WTC11 (cell line): ENCODE data around the gene FBRS.

Experiments
- GABPB1 ChIP-seq: sonication (generic); formaldehyde crosslinking; IDR thresholded peaks from 2 replicates; pipeline ENCODE4 v1.8.1; 2023; ENCODE audit warnings: mild to moderate bottlenecking, missing genetic modification reagents
- HMGA2 ChIP-seq: fragments of 250-450 bp; sonication (Bioruptor Pico); IDR thresholded peaks from 2 replicates; pipeline ENCODE4 v1.4.0; 2021; ENCODE audit warnings: mild to moderate bottlenecking, moderate library complexity
- JUN ChIP-seq: sonication (generic); formaldehyde crosslinking; IDR thresholded peaks from 2 replicates; pipeline ENCODE4 v1.8.0; 2023; ENCODE audit warnings: mild to moderate bottlenecking, missing genetic modification reagents
- MLX ChIP-seq: sonication (generic); formaldehyde crosslinking; IDR thresholded peaks from 2 replicates; pipeline ENCODE4 v1.8.1; 2023; ENCODE audit warnings: mild to moderate bottlenecking, missing genetic modification reagents, moderate library complexity
- RORB ChIP-seq: fragments of 250-450 bp; sonication (Bioruptor Pico); IDR thresholded peaks from 2 replicates; pipeline ENCODE4 v1.9.0; 2021; ENCODE audit warnings: mild to moderate bottlenecking
- ZBTB43 ChIP-seq: sonication (generic); formaldehyde crosslinking; IDR thresholded peaks from 2 replicates; pipeline ENCODE4 v1.8.1; 2023; ENCODE audit warnings: mild to moderate bottlenecking, missing genetic modification reagents
- ZNF219 ChIP-seq: sonication (generic); formaldehyde crosslinking; IDR thresholded peaks from 2 replicates; pipeline ENCODE4 v1.8.0; 2023; ENCODE audit warnings: missing genetic modification reagents, mild to moderate bottlenecking, borderline replicate concordance
- ZNF263 ChIP-seq: sonication (generic); formaldehyde crosslinking; IDR thresholded peaks from 2 replicates; pipeline ENCODE4 v1.8.1; 2022; ENCODE audit warnings: low read depth, mild to moderate bottlenecking, moderate library complexity, missing genetic modification reagents
- ZNF281 ChIP-seq: sonication (generic); formaldehyde crosslinking; IDR thresholded peaks from 2 replicates; pipeline ENCODE4 v1.8.0; 2023; ENCODE audit warnings: mild to moderate bottlenecking, missing genetic modification reagents
- ZNF512 ChIP-seq: sonication (generic); formaldehyde crosslinking; IDR thresholded peaks from 2 replicates; pipeline ENCODE4 v1.8.1; 2022; ENCODE audit warnings: missing genetic modification reagents, borderline replicate concordance
- TF ChIP-seq, protein P1 (sequence below): fragments of 200-600 bp; IDR thresholded peaks from 2 replicates; pipeline ENCODE4 v1.8.0; 2022; ENCODE audit warnings: antibody characterized with exemption
- TF ChIP-seq, protein P2 (sequence below): fragments of 250-450 bp; sonication (Bioruptor Pico); conservative IDR thresholded peaks from 2 replicates; pipeline ENCODE4 v1.9.0; 2021; ENCODE audit warnings: mild to moderate bottlenecking
- TF ChIP-seq, protein P3 (sequence below): fragments of 250-450 bp; sonication (Bioruptor Pico); IDR thresholded peaks from 2 replicates; pipeline ENCODE4 v1.9.0; 2021; ENCODE audit warnings: moderate library complexity, mild to moderate bottlenecking, inconsistent platforms, borderline replicate concordance
- TF ChIP-seq, protein P4 (sequence below): sonication (generic); formaldehyde crosslinking; IDR thresholded peaks from 2 replicates; pipeline ENCODE4 v1.8.0; 2022; ENCODE audit warnings: mild to moderate bottlenecking, missing genetic modification reagents

DNA sequence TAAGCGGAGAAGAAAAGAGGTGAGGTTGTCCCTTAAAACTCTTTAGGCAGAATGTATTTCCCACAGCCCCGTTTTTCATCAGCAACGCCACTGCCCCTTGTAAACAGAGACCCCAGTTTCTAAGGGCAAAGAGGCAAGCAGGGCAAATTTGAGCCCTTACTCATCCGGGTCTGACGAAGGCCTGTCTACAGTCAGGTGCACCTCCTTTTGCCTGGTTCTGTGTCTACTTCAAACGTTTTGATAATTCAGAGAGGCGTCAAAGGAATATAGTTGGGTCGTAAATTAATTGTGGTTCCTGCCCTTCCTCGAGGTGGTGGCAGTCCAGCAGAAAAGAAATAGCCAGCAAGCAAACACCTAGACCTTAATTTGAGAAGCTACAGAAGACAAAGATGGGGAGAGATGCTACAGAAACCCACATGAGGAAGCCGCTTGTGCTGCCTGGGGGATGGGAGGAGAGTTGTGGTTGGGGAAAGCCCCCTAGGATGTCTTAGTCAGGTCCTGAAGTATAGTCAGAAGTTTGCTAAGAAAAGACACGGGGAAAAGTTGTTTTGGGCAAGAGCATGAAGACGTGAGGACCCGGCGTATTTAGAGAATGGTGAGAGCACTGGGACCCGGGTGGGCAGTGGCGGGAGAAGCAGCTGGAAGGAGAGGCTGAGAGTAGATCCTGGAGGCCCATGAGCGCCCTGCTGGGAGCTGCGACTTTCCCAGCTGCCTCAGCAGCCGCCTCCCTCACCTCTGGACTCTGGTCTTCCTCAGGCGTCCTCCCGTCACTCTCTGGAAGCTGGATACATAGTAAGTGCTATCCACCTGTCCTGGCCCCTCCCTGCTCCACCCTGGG lies 2.4 kb downstream of the FBRS start:
- TF ChIP-seq, protein P1, sequence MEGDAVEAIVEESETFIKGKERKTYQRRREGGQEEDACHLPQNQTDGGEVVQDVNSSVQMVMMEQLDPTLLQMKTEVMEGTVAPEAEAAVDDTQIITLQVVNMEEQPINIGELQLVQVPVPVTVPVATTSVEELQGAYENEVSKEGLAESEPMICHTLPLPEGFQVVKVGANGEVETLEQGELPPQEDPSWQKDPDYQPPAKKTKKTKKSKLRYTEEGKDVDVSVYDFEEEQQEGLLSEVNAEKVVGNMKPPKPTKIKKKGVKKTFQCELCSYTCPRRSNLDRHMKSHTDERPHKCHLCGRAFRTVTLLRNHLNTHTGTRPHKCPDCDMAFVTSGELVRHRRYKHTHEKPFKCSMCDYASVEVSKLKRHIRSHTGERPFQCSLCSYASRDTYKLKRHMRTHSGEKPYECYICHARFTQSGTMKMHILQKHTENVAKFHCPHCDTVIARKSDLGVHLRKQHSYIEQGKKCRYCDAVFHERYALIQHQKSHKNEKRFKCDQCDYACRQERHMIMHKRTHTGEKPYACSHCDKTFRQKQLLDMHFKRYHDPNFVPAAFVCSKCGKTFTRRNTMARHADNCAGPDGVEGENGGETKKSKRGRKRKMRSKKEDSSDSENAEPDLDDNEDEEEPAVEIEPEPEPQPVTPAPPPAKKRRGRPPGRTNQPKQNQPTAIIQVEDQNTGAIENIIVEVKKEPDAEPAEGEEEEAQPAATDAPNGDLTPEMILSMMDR: no peak
- TF ChIP-seq HMGA2 (CRISPR knock-in tag): no peak
- TF ChIP-seq, protein P2, sequence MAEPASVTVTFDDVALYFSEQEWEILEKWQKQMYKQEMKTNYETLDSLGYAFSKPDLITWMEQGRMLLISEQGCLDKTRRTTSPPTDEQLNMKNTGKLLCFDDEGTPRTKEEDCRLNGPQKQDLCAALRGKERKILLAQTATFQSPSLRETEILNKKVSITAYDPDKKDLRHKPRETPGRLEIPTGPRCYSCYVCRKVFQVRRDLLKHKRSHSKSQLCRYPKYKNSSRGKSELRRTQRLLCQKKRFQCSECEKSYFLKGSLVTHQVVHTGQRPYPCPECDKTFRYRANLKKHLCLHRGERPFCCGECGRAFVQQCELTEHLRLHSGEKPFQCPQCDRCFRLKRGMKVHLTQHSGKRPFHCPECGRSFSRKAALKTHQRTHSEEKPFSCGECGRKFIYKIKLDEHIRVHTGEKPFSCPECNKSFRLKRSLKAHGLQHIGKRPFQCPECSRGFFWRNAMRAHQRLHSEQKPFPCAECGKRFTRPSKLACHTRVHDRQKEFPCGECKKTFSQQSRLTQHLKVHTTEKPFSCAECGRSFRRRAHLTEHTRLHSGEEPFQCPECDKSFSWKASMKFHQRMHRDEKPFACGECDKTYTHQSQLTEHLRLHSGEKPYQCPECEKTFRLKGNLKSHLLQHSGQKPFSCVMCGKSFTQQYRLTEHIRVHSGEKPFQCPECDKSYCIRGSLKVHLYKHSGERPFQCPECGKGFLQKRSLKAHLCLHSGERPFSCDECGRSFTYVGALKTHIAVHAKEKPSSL (CRISPR knock-in tag): no peak
- TF ChIP-seq, protein P3, sequence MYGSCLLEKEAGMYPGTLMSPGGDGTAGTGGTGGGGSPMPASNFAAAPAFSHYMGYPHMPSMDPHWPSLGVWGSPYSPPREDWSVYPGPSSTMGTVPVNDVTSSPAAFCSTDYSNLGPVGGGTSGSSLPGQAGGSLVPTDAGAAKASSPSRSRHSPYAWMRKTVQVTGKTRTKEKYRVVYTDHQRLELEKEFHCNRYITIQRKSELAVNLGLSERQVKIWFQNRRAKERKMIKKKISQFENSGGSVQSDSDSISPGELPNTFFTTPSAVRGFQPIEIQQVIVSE (CRISPR knock-in tag): no peak
- TF ChIP-seq ZNF281: no peak
- TF ChIP-seq RORB (CRISPR knock-in tag): no peak
- no peak for TF ChIP-seq ZNF263 (CRISPR knock-in tag)
- TF ChIP-seq MLX (CRISPR knock-in tag): no peak
- TF ChIP-seq GABPB1 (CRISPR knock-in tag): no peak
- no peak for TF ChIP-seq ZNF219 (CRISPR knock-in tag)
- TF ChIP-seq ZBTB43 (CRISPR knock-in tag): no peak
- TF ChIP-seq JUN: no peak
- no peak for TF ChIP-seq ZNF512
- TF ChIP-seq, protein P4, sequence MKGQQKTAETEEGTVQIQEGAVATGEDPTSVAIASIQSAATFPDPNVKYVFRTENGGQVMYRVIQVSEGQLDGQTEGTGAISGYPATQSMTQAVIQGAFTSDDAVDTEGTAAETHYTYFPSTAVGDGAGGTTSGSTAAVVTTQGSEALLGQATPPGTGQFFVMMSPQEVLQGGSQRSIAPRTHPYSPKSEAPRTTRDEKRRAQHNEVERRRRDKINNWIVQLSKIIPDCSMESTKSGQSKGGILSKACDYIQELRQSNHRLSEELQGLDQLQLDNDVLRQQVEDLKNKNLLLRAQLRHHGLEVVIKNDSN (CRISPR knock-in tag): no peak
